Activated B cell treated with CpG ODN at 0.5 μM for 24 hours (primary cell): Measurements from ENCODE around the gene CA6. TPM values are rescaled to one million over a fixed set of nuclear protein-coding genes. Genes with fewer than 3 reads are reported as not detected.
A peak's percentile ranks its signal among the peaks of the same experiment; 100 is the strongest.

Experiments used
- ATAC-seq: fragments of 200-7000 bp; cut with Tn5 transposase; one replicate; pipeline ENCODE4 v1.10.0; 2021; ENCODE audit warnings: low read depth, mild to moderate bottlenecking, moderate library complexity
- CTCF ChIA-PET: fragments of 350-600 bp; sonication (Branson Sonifier 250); formaldehyde crosslinking; loops from one replicate; lab custom pipeline; 2021; ENCODE audit warnings: antibody characterized with exemption; lab: Charles Lee
- POLR2A ChIA-PET: fragments of 350-600 bp; sonication (Branson Sonifier 250); formaldehyde crosslinking; loops from one replicate; lab custom pipeline; 2021; ENCODE audit warnings: antibody characterized with exemption; lab: Charles Lee
- DNase-seq: peaks from one replicate; pipeline ENCODE4 v3.0.0; 2022
- H3K27ac Mint-ChIP-seq: one replicate; pipeline ENCODE4 v1.8.0; 2020; ENCODE audit warnings: mixed read lengths
- H3K27me3 Mint-ChIP-seq: one replicate; pipeline ENCODE4 v1.8.0; 2021; ENCODE audit warnings: mixed read lengths
- H3K36me3 Mint-ChIP-seq: one replicate; pipeline ENCODE4 v1.8.0; 2021; ENCODE audit warnings: low read depth, mixed read lengths
- H3K4me1 Mint-ChIP-seq: one replicate; pipeline ENCODE4 v1.8.0; 2021; ENCODE audit warnings: mixed read lengths
- H3K4me3 Mint-ChIP-seq: one replicate; pipeline ENCODE4 v1.8.0; 2020; ENCODE audit warnings: mild to moderate bottlenecking, mixed read lengths
- H3K9me3 Mint-ChIP-seq: one replicate; pipeline ENCODE4 v1.8.0; 2020; ENCODE audit warnings: mixed read lengths
- CTCF ChIP-seq: fragments of 200-600 bp; IDR thresholded peaks from one replicate; pipeline ENCODE4 v1.8.0; 2022; ENCODE audit warnings: antibody characterized with exemption, mild to moderate bottlenecking
- intact Hi-C: fragments of 100-400 bp; cut with micrococcal nuclease; formaldehyde crosslinking; loops from one replicate; pipeline ENCODE4 v1.15.1; 2024
- total RNA-seq: library from RNA; stranded (reverse); gene quantifications from 2 replicates; pipeline ENCODE4 v1.2.3, GENCODE V29; 2022

Gene CA6
- total RNA-seq, 1 donor from 2014 or later: not detected

- peaks cover 51% of the 10 kb centered on the region for H3K4me1 Mint-ChIP-seq
- H3K9me3 Mint-ChIP-seq: no peaks in the 10 kb centered on the region
- H3K27ac Mint-ChIP-seq: no peak overlapping the region
- POLR2A ChIA-PET: interaction anchor here (0.6 to 0.7 kb wide), 3 partner anchors 31 to 305 kb away, joined by 3 to 5 read pairs (median 4); no protein-coding TSS in a partner anchor
- ATAC-seq: peak; percentile 59
- intact Hi-C loops: loop anchor here (5.0 kb wide), 2 partner anchors 74 to 189 kb away; no protein-coding TSS in a partner anchor
- no peak for TF ChIP-seq CTCF
- H3K36me3 Mint-ChIP-seq: no peaks in the 10 kb centered on the region
- H3K4me3 Mint-ChIP-seq: peak overlapping the region; percentile 50
- CTCF ChIA-PET: interaction anchor here (1.1 to 5.5 kb wide), 2 partner anchors 93 to 103 kb away, joined by 3 to 40 read pairs; no protein-coding TSS in a partner anchor
- H3K27me3 Mint-ChIP-seq: peaks cover 2% of the 10 kb centered on the region
- no peak for DNase-seq
These were observed 62.6 kb downstream of the CA6 start for GRCh38 chr1:9008236-9008635.

GRCh38 chr1:9009438-9010370 lies 64.0 kb downstream of the CA6 start:
- Mint-ChIP-seq H3K36me3 (no peaks in the 10 kb centered on the region), H3K4me3 (no peak overlapping the region), H3K27me3 (peaks cover 2% of the 10 kb centered on the region), H3K4me1 (peaks cover 54% of the 10 kb centered on the region), H3K9me3 (no peaks in the 10 kb centered on the region), H3K27ac (no peak overlapping the region)
- no peak for TF ChIP-seq CTCF
- DNase-seq: no peak
- POLR2A ChIA-PET: no interaction called here
- intact Hi-C loops: loop anchor here (1.0 to 5.0 kb wide), 3 partner anchors 73 to 188 kb away; no protein-coding TSS in a partner anchor
- no peak for ATAC-seq
- CTCF ChIA-PET: interaction anchor here (1.0 to 5.5 kb wide), 2 partner anchors 92 to 96 kb away, joined by 3 to 40 read pairs; no protein-coding TSS in a partner anchor

- intact Hi-C loops: loop anchor here (1.0 kb wide), 1 partner anchor 90 kb away; no protein-coding TSS in a partner anchor
- no peaks in the 10 kb centered on the region for H3K36me3 Mint-ChIP-seq
- H3K27me3 Mint-ChIP-seq: peaks cover 2% of the 10 kb centered on the region
- no peaks in the 10 kb centered on the region for H3K9me3 Mint-ChIP-seq
- ChIA-PET CTCF (interaction anchor here (1.0 to 5.5 kb wide), 2 partner anchors 91 to 95 kb away, joined by 3 to 40 read pairs; no protein-coding TSS in a partner anchor), POLR2A (interaction anchor here (0.5 to 0.9 kb wide), 2 partner anchors 70 to 132 kb away, joined by 3 to 9 read pairs; partner anchors contain the start of gene ENO1)
- H3K4me1 Mint-ChIP-seq: peaks cover 58% of the 10 kb centered on the region
- DNase-seq (no peak), ATAC-seq (no peak)
- no peak for TF ChIP-seq CTCF
- no peak overlapping the region for H3K27ac Mint-ChIP-seq
- no peak overlapping the region for H3K4me3 Mint-ChIP-seq
These were observed 65.2 kb downstream of the CA6 start for GRCh38 chr1:9010781-9011323.

- ChIA-PET CTCF (interaction anchor here (1.2 to 1.8 kb wide), 2 partner anchors 9 to 88 kb away, joined by 5 to 6 read pairs; no protein-coding TSS in a partner anchor), POLR2A (no interaction called here)
- no peak overlapping the region for H3K27ac Mint-ChIP-seq
- no peak for TF ChIP-seq CTCF
- H3K9me3 Mint-ChIP-seq: no peaks in the 10 kb centered on the region
- peaks cover 44% of the 10 kb centered on the region for H3K4me1 Mint-ChIP-seq
- peaks cover 3% of the 10 kb centered on the region for H3K27me3 Mint-ChIP-seq
- no peak overlapping the region for H3K4me3 Mint-ChIP-seq
- DNase-seq: no peak
- intact Hi-C loops: no loop called here
- no peaks in the 10 kb centered on the region for H3K36me3 Mint-ChIP-seq
- ATAC-seq: no peak
These were observed 68.2 kb downstream of the CA6 start for GRCh38 chr1:9013819-9014218.
